CD14-positive monocyte (primary cell): Measurements from ENCODE around the gene EFCAB8. TPM values are rescaled to one million over a fixed set of nuclear protein-coding genes. Genes with fewer than 3 reads are reported as not detected.

Experiments used
- DNase-seq, 3 donors: peaks; one replicate each; pipeline ENCODE4 v3.0.0-alpha.2; 2011 to 2022
- H2AFZ ChIP-seq: 2 replicates; pipeline ENCODE4 v1.6.0; 2012; ENCODE audit warnings: mild to moderate bottlenecking, low read depth, low read length, inconsistent platforms; ENCODE audit not compliant: insufficient read depth, poor library complexity, severe bottlenecking
- H3K27ac ChIP-seq, 2 donors: 1 replicate in 1 of 2; 2 replicates in 1 of 2; pipeline ENCODE4 v1.5.1; 2012 to 2013; ENCODE audit warnings: low read length in 2 of 2, control low read depth in 1 of 2, inconsistent platforms in 1 of 2, low read depth in 1 of 2, mild to moderate bottlenecking in 1 of 2
- H3K27me3 ChIP-seq, 2 donors: one replicate each; pipeline versions ENCODE4 v1.6.0 to v1.6.1; 2011 to 2013; ENCODE audit warnings: low read length in 2 of 2; ENCODE audit not compliant: control insufficient read depth in 2 of 2, insufficient read depth in 2 of 2
- H3K36me3 ChIP-seq, 2 donors: replicated peaks in 1 of 2; 1 replicate in 1 of 2; 2 replicates in 1 of 2; pipeline versions ENCODE4 v1.5.1 to v1.6.1; 2012 to 2013; ENCODE audit warnings: low read length in 2 of 2, control low read depth in 1 of 2, inconsistent platforms in 1 of 2, mild to moderate bottlenecking in 1 of 2; ENCODE audit not compliant: insufficient read depth in 2 of 2, control insufficient read depth in 1 of 2
- H3K4me1 ChIP-seq, 2 donors: 1 replicate in 1 of 2; 2 replicates in 1 of 2; pipeline versions ENCODE4 v1.5.1 to v1.6.1; 2012 to 2013; ENCODE audit warnings: low read length in 2 of 2, control low read depth in 1 of 2, inconsistent platforms in 1 of 2, mild to moderate bottlenecking in 1 of 2, moderate library complexity in 1 of 2; ENCODE audit not compliant: insufficient read depth in 2 of 2, control insufficient read depth in 1 of 2
- H3K4me2 ChIP-seq: replicated peaks from 2 replicates; pipeline ENCODE3; 2012; ENCODE audit warnings: low read length, moderate library complexity, mild to moderate bottlenecking; ENCODE audit not compliant: poor library complexity, severe bottlenecking; ENCODE audit errors: extremely low read depth
- H3K4me3 ChIP-seq, 3 experiments: fragments of 200-600 bp in 1 of 3; sonication (generic) in 1 of 3; replicated peaks in 1 of 3; 1 replicate in 2 of 3; 2 replicates in 1 of 3; pipeline ENCODE4 v1.5.1; 2011 to 2013; ENCODE audit warnings: low read length in 3 of 3, mild to moderate bottlenecking in 3 of 3, control low read depth in 2 of 3, low read depth in 2 of 3, inconsistent platforms in 1 of 3, moderate library complexity in 1 of 3
- H3K79me2 ChIP-seq: 2 replicates; pipeline ENCODE4 v1.6.0; 2012; ENCODE audit warnings: mild to moderate bottlenecking, control low read depth, inconsistent platforms, low read length, moderate library complexity; ENCODE audit not compliant: insufficient read depth
- H3K9ac ChIP-seq: 2 replicates; pipeline ENCODE4 v1.6.0; 2017; ENCODE audit warnings: low read length, mild to moderate bottlenecking; ENCODE audit not compliant: insufficient read depth, poor library complexity, severe bottlenecking
- H3K9me3 ChIP-seq, 2 donors: replicated peaks in 1 of 2; 1 replicate in 1 of 2; 2 replicates in 1 of 2; pipeline versions ENCODE4 v1.5.1 to v1.6.1; 2012 to 2013; ENCODE audit warnings: low read length in 2 of 2, control low read depth in 1 of 2; ENCODE audit not compliant: control insufficient read depth in 1 of 2, insufficient read depth in 1 of 2
- H4K20me1 ChIP-seq: 2 replicates; pipeline ENCODE4 v1.6.0; 2012; ENCODE audit warnings: mild to moderate bottlenecking, low read length, control low read depth, moderate library complexity; ENCODE audit not compliant: insufficient read depth
- H3K27ac Mint-ChIP-seq, 7 donors: one replicate each; pipeline ENCODE4 v1.8.0; 2020; ENCODE audit warnings: mild to moderate bottlenecking in 7 of 7, mixed read lengths in 7 of 7, moderate library complexity in 6 of 7, inconsistent platforms in 2 of 7
- H3K27me3 Mint-ChIP-seq, 3 donors: one replicate each; pipeline ENCODE4 v1.8.0; 2021 to 2022; ENCODE audit warnings: low read depth in 3 of 3, mild to moderate bottlenecking in 3 of 3, mixed read lengths in 3 of 3, moderate library complexity in 3 of 3, inconsistent platforms in 1 of 3
- H3K36me3 Mint-ChIP-seq, 2 donors: one replicate each; pipeline ENCODE4 v1.8.0; 2020; ENCODE audit warnings: mixed read lengths in 2 of 2, inconsistent platforms in 1 of 2, mild to moderate bottlenecking in 1 of 2
- H3K4me1 Mint-ChIP-seq: one replicate; pipeline ENCODE4 v1.8.0; 2020; ENCODE audit warnings: mild to moderate bottlenecking, mixed read lengths
- H3K4me3 Mint-ChIP-seq, 2 donors: one replicate each; pipeline ENCODE4 v1.8.0; 2020; ENCODE audit warnings: mild to moderate bottlenecking in 2 of 2, mixed read lengths in 2 of 2, moderate library complexity in 1 of 2
- H3K9me3 Mint-ChIP-seq, 7 donors: one replicate each; pipeline ENCODE4 v1.8.0; 2020 to 2022; ENCODE audit warnings: mixed read lengths in 7 of 7, mild to moderate bottlenecking in 6 of 7, moderate library complexity in 6 of 7, inconsistent platforms in 2 of 7
- CTCF ChIP-seq: fragments of 200-600 bp; IDR thresholded peaks from one replicate; pipeline ENCODE4 v1.8.0; 2022; ENCODE audit warnings: antibody characterized with exemption, mild to moderate bottlenecking
- WGBS: methylation state at CpG from one replicate; pipeline ENCODE4 v1.1.5; 2013; ENCODE audit warnings: missing lambda C conversion rate; ENCODE audit not compliant: insufficient coverage; 5-methylcytosine and 5-hydroxymethylcytosine counted together
- intact Hi-C, 2 donors: fragments of 100-400 bp; cut with micrococcal nuclease; formaldehyde crosslinking; loops; one replicate each; pipeline versions ENCODE4 v1.15.0 to v1.15.1; 2023
- polyA plus RNA-seq, 3 donors: library from polyadenylated mRNA; depleted of rRNA in 1 of 3; unstranded in 2 of 3; stranded (reverse) in 1 of 3; fragments of 300-500 nt in 2 of 3; fragments of >200 nt in 1 of 3; fragmentation: Illumina TruSeq in 2 of 3; gene quantifications; 1 replicate in 2 of 3; 2 replicates in 1 of 3; pipeline ENCODE4 v1.2.3, GENCODE V29; 2012 to 2021

The EFCAB8 gene
- polyA plus RNA-seq, 3 donors: 0.45 TPM; not detected in 2

GRCh38 chr20:33009214-33010132 lies 150.8 kb downstream of the EFCAB8 start:
- no peak for TF ChIP-seq CTCF
- no peak overlapping the region for H3K4me3 ChIP-seq
- peaks cover 0 to 7% (median 3%) of the 10 kb centered on the region in 7 donors for H3K9me3 Mint-ChIP-seq
- no peaks in the 10 kb centered on the region for H4K20me1 ChIP-seq
- H3K36me3 ChIP-seq: no peaks in the 10 kb centered on the region
- no peaks in the 10 kb centered on the region for H3K4me1 Mint-ChIP-seq
- 90% methylated on average over 15 of the region's 19 CpGs for WGBS
- H3K27ac ChIP-seq: no peak overlapping the region
- peaks cover 0 to 4% (median 0%) of the 10 kb centered on the region in 3 donors for H3K27me3 Mint-ChIP-seq
- no peaks in the 10 kb centered on the region for H3K27me3 ChIP-seq
- no peak overlapping the region for H3K4me3 Mint-ChIP-seq
- no peaks in the 10 kb centered on the region for H3K79me2 ChIP-seq
- no peaks in the 10 kb centered on the region for H3K9me3 ChIP-seq
- no peak overlapping the region for H3K27ac Mint-ChIP-seq
- no peak for DNase-seq
- intact Hi-C loops: no loop called here
- no peak overlapping the region for H3K4me2 ChIP-seq
- no peak overlapping the region for H2AFZ ChIP-seq
- no peaks in the 10 kb centered on the region for H3K36me3 Mint-ChIP-seq
- H3K9ac ChIP-seq: no peak overlapping the region
- H3K4me1 ChIP-seq: no peaks in the 10 kb centered on the region

GRCh38 chr20:33010133-33010504 lies 151.4 kb downstream of the EFCAB8 start:
- Mint-ChIP-seq H3K4me3 (no peak overlapping the region), H3K27ac (no peak overlapping the region), H3K27me3 (peaks cover 0 to 2% (median 0%) of the 10 kb centered on the region in 3 donors), H3K36me3 (no peaks in the 10 kb centered on the region), H3K4me1 (no peaks in the 10 kb centered on the region), H3K9me3 (peaks cover 0 to 3% (median 3%) of the 10 kb centered on the region in 7 donors)
- Histone ChIP-seq H3K4me3 (no peak overlapping the region), H4K20me1 (no peaks in the 10 kb centered on the region), H2AFZ (no peak overlapping the region), H3K27me3 (no peaks in the 10 kb centered on the region), H3K9me3 (no peaks in the 10 kb centered on the region), H3K36me3 (no peaks in the 10 kb centered on the region), H3K4me1 (no peaks in the 10 kb centered on the region), H3K79me2 (no peaks in the 10 kb centered on the region), H3K27ac (no peak overlapping the region), H3K9ac (no peak overlapping the region), H3K4me2 (no peak overlapping the region)
- TF ChIP-seq CTCF: no peak
- WGBS: 89% methylated on average over 2 of the region's 5 CpGs
- no peak for DNase-seq
- intact Hi-C loops: no loop called here
